Astrocyte of the hippocampus (primary cell): ENCODE data around the gene ITPKB.
"Not testable (repeated sequence)": the region's sequence is repeated elsewhere in the genome, so short reads cannot be mapped to it uniquely, and the experiment has no call there.

ENCODE experiments used
- DNase-seq: peaks from one replicate; pipeline ENCODE4 v3.0.0; 2011; ENCODE audit warnings: low read depth, low spot score

ITPKB gene

GRCh38 chr1:226625326-226625725, 113.8 kb downstream of the ITPKB start:
- DNase-seq, result no peak

- DNase-seq, result no peak
Observed at GRCh38 chr1:226624526-226624925, 114.6 kb downstream of the ITPKB start.

- no peak for DNase-seq
Observed at GRCh38 chr1:226622012-226622411, 117.1 kb downstream of the ITPKB start.

GRCh38 chr1:226619031-226619430, 120.1 kb downstream of the ITPKB start:
- DNase-seq, result no peak

GRCh38 chr1:226618380-226618779, 120.7 kb downstream of the ITPKB start:
- DNase-seq, result no peak

- DNase-seq, result not testable (repeated sequence)
Observed at GRCh38 chr1:226617719-226618118, 121.4 kb downstream of the ITPKB start.

- no peak for DNase-seq
Observed at GRCh38 chr1:226617109-226617508, 122.0 kb downstream of the ITPKB start.

GRCh38 chr1:226616636-226617035, 122.4 kb downstream of the ITPKB start:
- DNase-seq, result no peak

- no peak for DNase-seq
Observed at GRCh38 chr1:226615876-226616275, 123.2 kb downstream of the ITPKB start.

- not testable (repeated sequence) for DNase-seq
Observed at GRCh38 chr1:226611980-226612379, 127.1 kb downstream of the ITPKB start.

GRCh38 chr1:226611301-226611700, 127.8 kb downstream of the ITPKB start:
- no peak for DNase-seq

- no peak for DNase-seq
Observed at GRCh38 chr1:226610671-226611070, 128.4 kb downstream of the ITPKB start.

- DNase-seq, result no peak
Observed at GRCh38 chr1:226609836-226610455, 129.1 kb downstream of the ITPKB start.

- peak; percentile 79 for DNase-seq
Observed at GRCh38 chr1:226608699-226609505, 130.2 kb downstream of the ITPKB start.

GRCh38 chr1:226607821-226608220, 131.3 kb downstream of the ITPKB start:
- no peak for DNase-seq

GRCh38 chr1:226607268-226607660, 131.8 kb downstream of the ITPKB start:
- no peak for DNase-seq

- DNase-seq, result no peak
Observed at GRCh38 chr1:226606311-226607267, 132.5 kb downstream of the ITPKB start.

GRCh38 chr1:226605318-226605950, 133.6 kb downstream of the ITPKB start:
- no peak for DNase-seq

- DNase-seq, result peak; percentile 34
Observed at GRCh38 chr1:226604560-226605317, 134.3 kb downstream of the ITPKB start.

GRCh38 chr1:226603858-226604559, 135.1 kb downstream of the ITPKB start:
- no peak for DNase-seq
